ENCODE measurements around the gene SEZ6. TPM values are rescaled to one million over a fixed set of nuclear protein-coding genes. Genes with fewer than 3 reads are reported as not detected.

The SEZ6 gene
- total RNA-seq, 4 donors from 2014 or later, result 0.42 to 0.83 (median 0.52) TPM; not detected in 1

- Histone ChIP-seq H3K27ac (replicated peaks in 1 of 4) (no peak overlapping the region), H3K4me3 (no peak overlapping the region), H3K4me1 (no peaks in the 10 kb centered on the region), H3K27me3 (no peaks in the 10 kb centered on the region), H3K9me3 (no peaks in the 10 kb centered on the region), H3K36me3 (no peaks in the 10 kb centered on the region)
- intact Hi-C loops (cut with DNase I), result no loop called here
- 84% methylated on average over 11 of the region's 11 CpGs for WGBS
- TF ChIP-seq EP300 (IDR thresholded peaks at IDR 0.05), result no peak
- TF ChIP-seq CTCF (IDR thresholded peaks at IDR 0.05), result no peak
- DNase-seq (ENCODE audit: extremely low spot score), result no peak
Observed at GRCh38 chr17:29049541-29050145, 43.8 kb upstream of the SEZ6 start.

- Histone ChIP-seq H3K27ac (replicated peaks in 1 of 4) (no peak overlapping the region), H3K4me1 (no peaks in the 10 kb centered on the region), H3K4me3 (no peak overlapping the region), H3K36me3 (no peaks in the 10 kb centered on the region), H3K27me3 (no peaks in the 10 kb centered on the region), H3K9me3 (no peaks in the 10 kb centered on the region)
- intact Hi-C loops (cut with DNase I), result no loop called here
- TF ChIP-seq CTCF (IDR thresholded peaks at IDR 0.05), result no peak
- no peak for TF ChIP-seq POLR2AphosphoS5 (IDR thresholded peaks at IDR 0.05)
- TF ChIP-seq EP300 (IDR thresholded peaks at IDR 0.05), result no peak
- no peak for TF ChIP-seq POLR2A (IDR thresholded peaks at IDR 0.05; ENCODE audit: low read depth)
- no peak for DNase-seq (ENCODE audit: extremely low spot score)
- WGBS, result 69% methylated on average over 10 of the region's 10 CpGs
Observed at GRCh38 chr17:29048440-29049368, 42.9 kb upstream of the SEZ6 start.

- H3K9me3 ChIP-seq, result no peaks in the 10 kb centered on the region
- H3K4me1 ChIP-seq, result peaks cover 5 to 11% (median 6%) of the 10 kb centered on the region in 4 donors
- no peaks in the 10 kb centered on the region for H3K36me3 ChIP-seq
- no peaks in the 10 kb centered on the region for H3K27me3 ChIP-seq
- intact Hi-C loops (cut with DNase I), result no loop called here
- no peak overlapping the region for H3K27ac ChIP-seq (replicated peaks in 1 of 4)
- whole genome bisulfite sequencing, result 70% methylated on average over 5 of the region's 5 CpGs
- H3K4me3 ChIP-seq, result no peak overlapping the region
- DNase-seq (ENCODE audit: extremely low spot score), result no peak
- no peak for TF ChIP-seq POLR2AphosphoS5 (IDR thresholded peaks at IDR 0.05)
- TF ChIP-seq EP300 (IDR thresholded peaks at IDR 0.05), result no peak
- no peak for TF ChIP-seq POLR2A (IDR thresholded peaks at IDR 0.05; ENCODE audit: low read depth)
- TF ChIP-seq CTCF (IDR thresholded peaks at IDR 0.05), result no peak
Observed at GRCh38 chr17:29046473-29046839, 40.6 kb upstream of the SEZ6 start.

- Histone ChIP-seq H3K36me3 (no peaks in the 10 kb centered on the region), H3K4me3 (no peak overlapping the region), H3K9me3 (no peaks in the 10 kb centered on the region), H3K4me1 (peaks cover 5 to 11% (median 6%) of the 10 kb centered on the region in 4 donors), H3K27ac (replicated peaks in 1 of 4) (no peak overlapping the region), H3K27me3 (no peaks in the 10 kb centered on the region)
- intact Hi-C loops (cut with DNase I), result no loop called here
- DNase-seq (ENCODE audit: extremely low spot score), result no peak
- TF ChIP-seq EP300 (IDR thresholded peaks at IDR 0.05) (no peak), POLR2A (IDR thresholded peaks at IDR 0.05; ENCODE audit: low read depth) (no peak), POLR2AphosphoS5 (IDR thresholded peaks at IDR 0.05) (no peak), CTCF (IDR thresholded peaks at IDR 0.05) (no peak)
- 80% methylated on average over 7 of the region's 7 CpGs for WGBS
Observed at GRCh38 chr17:29045734-29046472, 40.1 kb upstream of the SEZ6 start.

Measured in esophagus muscularis mucosa (tissue), 4 donors.